Measurements from ENCODE around the gene ATP9A.
"Not testable (repeated sequence)": the region's sequence is repeated elsewhere in the genome, so short reads cannot be mapped to it uniquely, and the experiment has no call there.

The ATP9A gene

DNA sequence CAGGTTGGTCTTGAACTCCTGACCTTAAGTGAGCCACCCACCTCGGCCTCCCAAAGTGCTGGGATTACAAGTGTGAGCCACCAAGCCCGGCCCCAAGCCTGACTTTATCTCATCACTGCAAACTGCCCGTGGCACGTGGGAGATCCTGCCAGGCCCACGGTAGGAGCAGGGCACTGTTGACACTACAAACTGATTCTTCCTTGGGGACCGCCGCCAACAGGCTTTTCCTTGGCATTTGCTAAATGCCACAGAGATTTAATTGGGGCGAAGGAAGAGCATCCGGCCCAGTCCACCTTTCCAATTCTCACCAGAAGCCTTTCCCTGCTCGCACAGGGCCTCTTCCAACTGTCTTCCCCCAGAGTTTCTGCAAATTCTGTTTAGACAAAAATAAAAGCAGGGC, 11.0 kb downstream of the ATP9A start:
- DNase-seq: peak in 3 of 51 donors; percentile 7 to 15 (median 12)

- DNase-seq: no peak
Observed at GRCh38 chr20:51756653-51757052, 11.5 kb downstream of the ATP9A start.

DNA sequence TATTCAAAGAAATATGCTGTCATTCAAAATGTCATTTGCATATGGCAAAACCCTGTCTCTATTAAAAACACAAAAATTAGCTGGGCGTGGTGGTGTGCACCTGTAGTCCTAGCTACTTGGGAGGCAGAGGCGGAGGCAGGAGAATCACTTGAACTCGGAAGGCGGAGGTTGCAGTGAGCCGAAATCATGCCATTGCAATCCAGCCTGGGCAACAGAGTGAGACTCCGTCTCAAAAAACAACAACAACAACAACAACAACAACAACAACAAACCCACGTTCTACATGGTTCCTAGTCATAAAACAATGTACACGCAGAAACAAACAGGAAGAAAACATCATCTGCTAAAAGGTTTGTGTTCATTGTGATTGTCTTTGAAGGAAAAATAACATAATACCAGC, 15.0 kb downstream of the ATP9A start:
- not testable (repeated sequence) for DNase-seq

GRCh38 chr20:51752343-51752951, 15.7 kb downstream of the ATP9A start:
- no peak for DNase-seq

- no peak for DNase-seq
Observed at GRCh38 chr20:51750770-51751388, 17.3 kb downstream of the ATP9A start.

GRCh38 chr20:51750037-51750769, 18.0 kb downstream of the ATP9A start:
- DNase-seq: peak in 41 of 51 donors; percentile 11 to 82 (median 48)

- no peak for DNase-seq
Observed at GRCh38 chr20:51749674-51750036, 18.5 kb downstream of the ATP9A start.

GRCh38 chr20:51747182-51747911, 20.8 kb downstream of the ATP9A start:
- DNase-seq: no peak

GRCh38 chr20:51745804-51746203, 22.4 kb downstream of the ATP9A start:
- DNase-seq: no peak

- DNase-seq: no peak
Observed at GRCh38 chr20:51740838-51741237, 27.4 kb downstream of the ATP9A start.

GRCh38 chr20:51740308-51740707, 27.9 kb downstream of the ATP9A start:
- DNase-seq: not testable (repeated sequence)

DNA sequence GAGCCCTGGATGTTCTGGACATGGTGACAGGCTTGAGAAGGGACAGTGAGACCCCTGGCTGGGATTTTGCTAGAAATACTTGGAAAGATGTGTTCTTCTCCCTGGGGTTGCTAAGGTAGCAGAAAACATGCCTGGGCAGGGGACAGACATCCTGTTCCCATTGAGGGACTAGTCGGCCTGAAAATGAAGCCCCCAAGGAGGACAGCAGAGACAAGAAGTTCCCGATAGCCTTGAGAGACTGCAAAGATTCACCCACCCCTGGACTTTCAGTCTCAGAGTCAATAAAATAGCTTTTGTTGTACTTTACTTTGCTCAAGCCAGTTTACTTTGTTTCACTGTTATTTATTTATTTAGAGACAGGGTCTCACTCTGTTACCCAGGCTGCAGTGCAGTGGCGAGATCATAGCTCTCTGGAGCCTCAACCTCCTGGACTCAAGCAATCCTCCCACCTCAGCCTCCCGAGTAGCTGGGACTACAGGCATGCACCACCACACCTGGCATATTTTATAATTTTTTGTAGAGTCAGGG, 28.4 kb downstream of the ATP9A start:
- DNase-seq: peak in 17 of 51 donors; percentile 11 to 56 (median 24)

DNA sequence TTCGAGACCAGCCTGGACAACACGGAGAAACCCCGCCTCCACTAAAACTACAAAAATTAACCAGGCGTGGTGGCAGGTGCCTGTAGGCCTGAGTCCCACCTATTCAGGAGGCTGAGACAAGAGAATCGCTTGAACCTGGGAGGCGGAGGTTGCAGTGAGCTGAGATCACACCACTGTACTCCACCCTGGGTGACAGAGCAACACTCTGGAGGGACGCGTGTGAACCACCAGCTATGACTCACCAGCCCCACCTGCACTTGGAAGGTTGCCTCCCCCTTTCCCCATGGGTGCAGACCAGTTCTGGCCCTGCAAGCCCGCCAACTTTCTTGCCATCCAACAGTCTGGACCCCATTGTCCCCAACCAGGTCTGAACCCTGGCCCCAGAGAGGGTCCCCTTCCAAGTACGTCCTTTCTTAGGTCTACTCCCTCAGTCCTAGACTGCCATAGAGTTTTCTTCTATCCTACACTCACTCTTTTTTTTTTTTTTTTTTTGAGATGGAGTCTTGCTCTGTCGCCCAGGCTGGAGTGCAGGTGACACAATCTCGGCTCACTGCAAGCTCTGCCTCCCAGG, 29.2 kb downstream of the ATP9A start:
- peak in 1 of 51 donors; percentile 12 for DNase-seq

DNA sequence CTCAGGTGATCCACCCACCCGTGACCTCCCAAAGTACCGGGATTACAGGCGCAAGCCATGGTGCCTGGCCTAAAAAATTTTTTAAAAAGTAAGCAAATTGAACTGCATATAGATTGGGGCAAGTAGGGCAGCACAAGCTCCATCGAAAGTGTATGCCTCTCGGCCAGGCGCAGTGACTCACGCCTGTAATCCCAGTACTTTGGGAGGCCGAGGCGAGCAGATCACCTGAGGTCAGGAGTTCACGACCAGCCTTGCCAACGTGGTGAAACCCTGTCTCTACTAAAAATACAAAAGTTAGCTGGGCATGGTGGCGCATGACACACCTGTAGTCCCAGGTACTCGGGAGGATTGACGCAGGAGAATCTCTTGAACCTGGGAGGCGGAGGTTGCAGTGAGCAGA, 29.9 kb downstream of the ATP9A start:
- not testable (repeated sequence) for DNase-seq

GRCh38 chr20:51736947-51737346, 31.2 kb downstream of the ATP9A start:
- no peak for DNase-seq

GRCh38 chr20:51735728-51736600, 32.2 kb downstream of the ATP9A start:
- DNase-seq: peak in 2 of 51 donors; percentile 7 to 9

DNA sequence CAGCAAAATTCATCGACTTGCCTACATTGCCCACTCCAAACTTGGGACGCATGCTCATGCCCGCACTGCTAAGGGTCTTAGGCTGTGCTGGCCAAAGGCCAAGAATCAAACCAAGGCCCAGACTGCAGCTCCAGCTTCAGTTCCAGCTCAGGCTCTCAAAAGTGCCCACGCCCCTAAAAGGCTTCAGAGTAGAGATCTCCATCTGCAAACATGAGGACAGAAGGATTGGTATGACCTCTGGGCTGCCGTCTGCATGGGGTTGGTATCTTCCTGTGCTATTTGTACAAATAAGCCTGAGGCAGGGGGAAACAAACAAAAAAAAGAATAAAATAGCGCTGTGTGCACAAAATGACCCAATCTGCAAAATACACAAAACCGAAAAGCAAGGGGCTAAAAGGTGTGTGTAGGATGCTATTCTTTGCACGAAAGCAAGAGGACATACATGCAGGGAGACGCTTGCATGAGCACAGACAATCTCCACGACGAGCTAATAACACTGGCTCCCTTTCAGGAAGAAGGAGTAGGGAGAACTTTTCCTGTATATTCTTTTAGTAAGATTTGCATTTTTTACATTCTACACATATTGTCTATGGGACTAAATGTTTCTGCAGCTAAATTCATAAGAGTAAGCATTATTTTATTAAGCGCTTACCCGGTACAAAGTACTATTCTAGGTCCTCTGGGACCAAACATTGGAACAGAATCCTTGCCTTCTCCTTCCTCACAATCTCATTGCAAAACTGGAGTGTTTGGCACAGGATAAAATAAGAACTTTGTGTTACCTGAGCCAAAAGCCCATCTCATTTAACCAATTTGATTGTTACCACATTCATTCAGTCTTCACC, 33.1 kb downstream of the ATP9A start:
- DNase-seq: no peak

- no peak for DNase-seq
Observed at GRCh38 chr20:51733070-51733469, 35.1 kb downstream of the ATP9A start.

DNA sequence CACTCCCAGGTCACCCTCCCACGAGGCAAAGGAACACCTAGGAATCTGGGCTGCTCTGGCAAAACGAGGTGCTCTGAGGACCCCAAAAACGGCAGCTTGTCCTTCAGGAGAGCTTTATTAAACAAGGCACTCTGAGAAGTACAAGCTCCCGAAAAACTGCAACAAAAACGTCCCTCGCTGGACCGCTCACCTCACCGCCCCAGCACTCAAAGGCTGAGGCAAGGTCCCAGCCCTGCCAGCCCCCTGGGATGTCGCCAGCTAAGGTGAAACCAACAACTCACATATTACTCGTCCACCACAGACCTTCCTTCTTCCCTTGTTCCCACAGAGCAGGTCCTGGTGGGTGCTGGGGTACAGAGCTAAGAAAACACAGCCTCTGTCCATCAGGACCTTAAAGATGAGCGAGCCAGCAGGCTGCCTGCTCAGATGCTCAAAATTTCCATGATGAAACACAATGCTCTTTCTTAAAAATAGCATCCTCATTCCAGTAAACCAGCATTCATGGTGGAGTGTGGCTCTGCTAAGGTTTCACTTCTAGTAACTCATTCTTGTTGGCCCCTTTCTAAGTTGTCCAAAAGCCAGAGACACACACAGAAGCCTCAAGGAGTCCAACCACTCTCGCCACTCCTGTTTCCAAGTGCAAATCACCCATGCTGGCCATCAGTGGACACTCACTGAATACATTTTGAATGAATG, 35.9 kb downstream of the ATP9A start:
- DNase-seq: peak in 15 of 51 donors; percentile 18 to 65 (median 23)

Measured in hypothalamus (tissue), 51 donors.